IPS DF 4.7 (cell line): ENCODE data around the gene OPRL1.

Source experiments
- DNase-seq: peaks from one replicate; pipeline ENCODE4 v3.0.0-alpha.2; 2013; ENCODE audit warnings: low spot score; ENCODE audit errors: extremely low read depth

Gene OPRL1

DNA sequence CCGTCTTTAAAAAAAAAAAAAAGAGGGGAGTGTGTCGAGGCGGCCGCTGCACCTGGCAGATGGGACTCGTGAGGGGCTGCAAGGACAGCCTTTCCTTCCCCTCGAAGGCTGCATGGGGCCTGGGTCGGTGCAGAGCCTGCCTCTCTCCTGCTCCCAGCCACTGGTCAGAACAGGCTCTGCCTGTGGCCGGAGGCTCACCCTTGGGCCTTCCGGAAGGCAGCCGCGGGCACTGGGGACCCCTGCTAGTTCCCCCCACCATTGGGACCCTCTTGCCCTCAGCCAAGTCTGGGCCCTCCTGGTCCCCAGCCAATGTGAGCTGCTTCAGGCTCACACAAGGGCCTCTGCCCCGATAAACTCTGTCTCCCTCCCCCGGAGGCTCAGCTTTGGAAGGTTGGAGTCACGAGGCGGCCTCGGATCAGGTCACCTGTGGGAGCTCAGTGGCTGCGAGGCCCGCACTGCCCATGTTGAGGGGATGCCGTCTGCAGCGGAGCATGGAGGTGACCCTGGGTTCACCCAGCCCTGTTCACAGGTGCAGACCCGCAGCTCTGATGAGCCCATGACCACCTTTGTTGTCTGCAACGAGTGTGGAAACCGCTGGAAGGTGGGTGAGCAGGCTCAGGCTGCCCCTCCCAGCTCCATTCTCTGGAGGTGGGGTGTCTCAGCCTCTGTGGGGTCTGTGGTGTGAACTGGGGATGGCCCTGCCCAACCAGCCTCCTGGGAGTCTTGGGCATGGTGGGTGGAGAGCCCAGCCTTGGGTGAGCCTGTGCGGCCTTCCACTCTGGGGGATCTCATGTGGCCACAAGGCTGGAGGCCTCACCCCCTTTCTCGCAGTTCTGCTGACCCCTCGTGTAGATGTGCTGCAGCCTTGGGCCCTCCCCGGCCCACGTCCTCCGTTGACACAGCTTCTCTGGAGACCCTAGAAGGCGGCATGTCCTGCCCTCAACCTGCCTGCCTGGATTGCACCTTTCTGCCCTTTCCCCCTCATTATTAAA, 8.2 kb upstream of the OPRL1 start:
- DNase-seq = no peak

DNA sequence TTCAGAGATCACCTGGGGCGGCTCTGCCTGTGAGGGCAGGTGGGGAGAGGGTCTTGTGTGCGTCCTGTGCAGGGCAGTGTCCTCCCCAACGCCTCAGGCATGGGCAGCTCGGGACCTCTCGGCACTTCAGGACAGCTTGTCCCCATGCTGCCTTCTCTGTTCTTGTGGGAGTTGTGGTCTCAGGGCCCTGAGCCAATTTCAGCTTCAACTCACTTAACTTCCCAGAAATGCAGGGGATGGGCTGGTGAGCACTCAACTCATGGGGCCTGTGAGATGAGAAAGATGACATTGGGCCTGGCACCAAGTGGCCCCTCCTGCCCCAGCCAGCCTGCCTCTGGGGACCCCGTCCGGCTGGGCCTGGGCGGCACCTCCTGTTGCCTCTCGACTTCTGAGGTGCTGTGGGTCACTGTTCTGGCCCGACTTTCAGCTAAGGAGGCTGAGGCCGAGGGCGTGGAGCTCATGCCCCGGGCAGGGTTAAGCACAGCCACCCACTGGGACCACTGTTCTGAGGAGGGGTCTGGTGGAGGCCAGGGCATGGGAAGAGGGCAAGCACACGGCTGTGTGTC, 7.3 kb upstream of the OPRL1 start:
- no peak for DNase-seq

DNA sequence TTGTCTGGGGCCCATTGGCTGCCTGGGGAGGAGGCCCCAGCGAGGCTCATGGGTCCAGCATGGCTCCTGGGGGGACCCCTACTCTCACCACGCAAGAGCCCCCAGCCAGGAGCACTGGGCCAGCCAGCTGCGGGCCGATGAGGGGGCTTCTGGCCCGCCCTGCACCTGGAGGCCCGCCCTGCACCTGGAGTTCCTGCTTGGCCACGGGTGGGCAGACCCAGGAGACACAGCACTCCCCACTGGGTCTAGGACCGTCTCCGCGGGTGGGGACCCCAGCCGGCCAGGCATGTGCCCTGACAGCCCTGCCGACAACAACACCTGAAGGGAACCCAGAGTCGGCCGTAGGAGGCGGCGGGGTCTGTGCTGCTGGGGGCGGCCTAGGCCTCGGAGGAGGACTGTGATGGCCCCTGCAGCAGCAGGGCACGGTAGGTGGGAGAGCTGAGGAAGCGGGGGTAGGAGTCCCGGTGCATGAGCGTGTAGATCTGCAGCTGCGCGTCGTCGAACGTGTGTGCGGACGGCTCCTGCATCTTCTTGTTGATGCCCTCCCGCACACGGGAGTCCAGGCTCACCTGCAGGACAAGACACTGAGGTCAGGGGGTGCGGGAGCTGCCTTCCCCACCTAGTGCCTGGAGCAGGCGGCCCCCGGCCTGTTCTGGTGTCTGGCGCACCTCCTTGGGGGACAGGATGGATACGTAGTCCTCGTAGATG, 6.3 kb upstream of the OPRL1 start:
- DNase-seq = no peak

DNA sequence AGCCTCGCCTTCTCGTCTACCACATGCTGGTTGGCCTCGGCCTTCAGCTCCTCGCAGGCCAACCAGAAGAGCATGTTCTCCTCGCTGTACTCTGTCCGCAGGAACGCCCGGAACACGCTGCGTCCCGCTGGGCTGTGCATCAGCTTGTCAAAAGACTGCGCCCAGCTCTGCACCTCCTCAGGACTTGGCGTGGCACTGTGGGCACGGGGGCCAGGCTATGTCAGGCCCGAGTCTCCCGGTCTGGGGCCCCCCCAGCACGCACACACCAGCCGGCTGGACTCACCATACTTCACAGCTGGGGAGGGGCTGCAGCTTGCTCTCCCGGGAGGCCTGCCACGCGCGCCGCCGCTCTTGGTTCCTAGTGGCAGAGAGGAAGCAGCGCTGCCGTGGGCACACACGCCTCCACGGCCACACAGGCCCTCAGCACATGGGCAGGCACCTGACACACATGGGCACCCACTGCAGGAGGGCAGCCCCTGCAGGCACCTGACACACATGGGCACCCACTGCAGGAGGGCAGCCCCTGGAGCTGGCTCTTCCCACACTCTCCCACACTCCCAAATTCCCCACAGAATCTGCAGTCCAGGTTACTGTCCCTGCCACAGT, 5.6 kb upstream of the OPRL1 start:
- no peak for DNase-seq

DNA sequence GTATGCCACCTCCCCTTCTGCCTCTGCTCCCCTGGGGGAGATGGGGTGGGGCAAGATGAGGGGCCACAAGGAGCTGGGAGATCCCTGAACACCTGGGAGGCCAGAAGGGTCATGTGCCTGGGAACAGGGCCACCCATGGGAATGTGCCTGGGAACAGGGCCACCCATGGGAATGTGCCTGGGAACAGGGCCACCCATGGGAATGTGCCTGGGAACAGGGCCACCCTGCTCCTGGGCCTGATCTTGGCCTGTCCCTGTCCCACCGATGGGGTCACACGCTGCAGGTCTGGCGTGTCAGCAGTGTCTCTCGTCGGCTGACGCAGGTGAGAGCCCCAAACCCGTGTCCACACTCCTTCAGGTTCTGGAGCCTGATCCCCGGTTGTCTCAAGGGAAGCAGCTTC, 4.9 kb upstream of the OPRL1 start:
- no peak for DNase-seq

DNA sequence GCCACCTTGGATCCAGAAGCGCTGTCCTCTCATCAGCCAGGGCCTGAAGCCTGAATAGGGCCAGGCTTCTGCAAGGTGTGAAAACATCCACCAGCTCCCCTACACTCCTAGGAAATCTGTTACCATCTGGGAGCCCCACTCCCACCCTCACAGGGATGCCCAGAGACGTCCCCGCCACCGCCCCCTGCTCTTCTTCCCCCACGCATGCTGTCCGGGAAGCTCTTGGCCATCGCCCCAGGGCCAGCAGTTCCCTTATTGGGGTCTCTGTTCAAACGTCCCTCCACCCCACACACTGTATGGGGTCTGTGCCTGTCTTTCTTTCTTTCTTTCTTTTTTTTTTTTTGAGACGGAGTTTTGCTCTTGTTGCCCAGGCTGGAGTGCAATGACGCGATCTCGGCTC, 4.3 kb upstream of the OPRL1 start:
- DNase-seq = no peak

DNA sequence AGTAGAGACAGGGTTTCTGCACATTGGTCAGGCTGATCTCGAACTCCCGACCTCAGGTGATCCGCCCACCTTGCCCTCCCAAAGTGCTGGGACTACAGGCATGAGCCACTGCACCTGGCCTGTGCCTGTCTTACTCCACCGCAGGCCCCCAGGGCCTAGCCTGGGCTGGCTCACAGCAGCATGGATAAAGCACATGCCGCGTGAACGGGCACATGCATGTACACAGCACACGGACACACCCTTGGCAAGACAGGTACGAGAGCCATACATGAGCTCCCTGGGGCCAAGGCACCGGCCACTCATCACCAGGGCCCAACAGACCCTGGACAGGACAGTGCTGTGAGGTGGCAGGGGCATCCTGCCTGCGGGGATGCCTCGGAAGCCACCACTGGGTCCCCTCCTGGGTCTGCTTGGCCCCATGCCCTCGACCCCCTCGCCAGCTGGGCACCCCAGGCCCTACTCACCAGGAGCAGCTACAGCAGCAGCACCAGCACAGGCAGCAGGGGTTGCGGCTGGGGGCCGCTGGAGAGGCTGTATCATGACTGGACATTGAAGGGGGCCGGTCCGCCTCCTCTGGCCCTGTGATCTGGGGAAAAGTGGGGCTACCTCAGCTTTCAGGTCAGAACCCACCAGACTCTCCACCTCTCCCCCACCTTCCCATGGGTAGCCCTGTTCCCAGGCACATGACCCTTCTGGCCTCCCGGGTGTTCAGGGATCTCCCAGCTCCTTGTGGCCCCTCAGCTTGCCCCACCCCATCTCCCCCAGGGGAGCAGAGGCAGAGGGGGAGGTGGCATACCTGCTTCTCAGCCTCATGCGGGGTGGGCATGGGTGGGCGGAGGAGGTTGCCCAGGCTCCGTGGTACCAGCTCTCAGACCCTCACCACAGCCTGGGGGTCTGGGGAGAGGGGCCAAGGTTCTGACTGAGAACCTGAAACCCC, 3.6 kb upstream of the OPRL1 start:
- DNase-seq = no peak

DNA sequence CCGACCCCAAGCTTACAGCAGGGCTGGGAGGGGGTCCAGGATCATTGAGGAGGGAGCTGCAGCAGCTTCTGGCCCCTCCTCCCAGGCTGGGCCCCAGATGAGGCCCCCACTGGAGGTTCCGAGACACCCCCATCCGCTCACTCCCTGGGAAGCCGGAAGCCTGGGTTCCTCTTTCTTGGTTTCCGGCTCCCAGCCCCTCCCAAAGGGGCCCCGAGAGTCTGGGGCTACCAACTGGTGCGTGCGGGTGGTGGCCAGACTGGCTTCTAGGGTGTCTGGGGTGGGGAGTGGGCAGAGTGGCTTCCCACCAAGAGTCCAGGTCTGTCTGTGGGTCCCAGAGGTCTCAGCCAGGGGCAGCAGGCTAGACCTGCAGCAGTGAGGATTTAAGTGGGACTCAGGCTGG, 2.8 kb upstream of the OPRL1 start:
- DNase-seq = no peak

DNA sequence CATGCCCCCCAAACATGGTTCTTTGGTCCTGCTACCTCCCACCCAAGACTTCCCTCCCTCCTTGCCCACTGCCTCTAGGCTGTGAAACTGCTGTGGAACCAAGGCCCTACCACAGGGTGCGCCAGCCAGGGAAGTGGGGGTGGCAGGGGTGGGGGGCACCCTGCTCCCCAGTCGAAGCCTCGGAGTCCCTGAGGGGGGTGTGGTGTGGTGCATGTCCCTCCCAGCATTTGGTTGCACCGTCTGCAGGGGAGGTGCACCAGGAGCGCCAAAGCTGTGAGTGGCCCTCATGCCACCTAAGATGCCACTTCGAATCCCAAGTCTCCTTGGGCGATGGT, 2.4 kb upstream of the OPRL1 start:
- DNase-seq = no peak

DNA sequence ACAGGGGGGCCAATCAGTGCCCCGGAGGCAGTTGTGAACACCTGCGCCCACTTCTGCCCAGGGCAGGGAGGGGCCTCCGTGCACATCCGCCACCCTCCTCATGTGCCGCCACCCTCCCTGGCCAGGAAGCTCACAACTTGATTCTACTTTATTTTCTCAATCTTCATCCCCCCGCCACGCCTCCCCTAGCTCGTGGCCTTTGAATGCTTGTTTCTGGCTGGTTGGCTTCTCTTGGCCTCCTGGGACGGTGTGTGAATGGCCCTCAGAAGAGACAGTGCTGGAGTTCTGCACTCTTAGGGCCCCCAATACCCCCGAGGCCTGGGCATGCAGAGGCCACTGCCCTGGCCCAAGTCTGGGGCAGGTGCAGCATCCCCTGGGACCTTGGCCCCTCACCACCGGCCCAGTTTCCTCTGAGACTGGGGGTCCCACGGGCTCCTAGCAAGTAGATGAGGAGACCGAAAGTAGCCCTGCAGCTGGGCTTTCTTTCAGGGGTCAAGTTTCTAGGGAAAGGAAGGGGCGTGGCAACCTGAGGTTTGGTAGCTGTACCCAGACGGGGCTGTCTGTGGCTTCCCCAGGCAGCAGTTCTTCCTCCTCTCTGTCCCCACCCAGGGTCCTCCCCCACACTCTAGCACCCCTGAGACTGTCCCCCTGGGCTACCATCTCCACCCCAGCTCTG, 1.9 kb upstream of the OPRL1 start:
- no peak for DNase-seq

DNA sequence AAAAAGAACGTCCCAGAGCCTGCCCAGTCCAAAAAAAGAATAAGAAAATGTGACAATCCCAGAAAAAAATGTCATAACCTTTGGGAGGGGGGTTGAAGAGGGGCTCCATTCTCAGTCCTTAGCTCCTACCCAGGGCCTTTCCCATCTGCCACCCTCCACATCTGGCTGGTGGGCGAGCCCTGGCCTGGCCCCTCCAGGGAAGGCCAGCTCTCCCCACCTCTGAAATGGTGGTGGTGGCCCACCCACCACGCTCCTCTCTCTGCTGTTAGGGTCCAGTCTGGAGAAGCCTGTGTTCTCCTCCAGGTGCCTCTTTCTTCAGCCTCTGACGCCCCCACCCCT, 979 bp upstream of the OPRL1 start:
- no peak for DNase-seq

DNA sequence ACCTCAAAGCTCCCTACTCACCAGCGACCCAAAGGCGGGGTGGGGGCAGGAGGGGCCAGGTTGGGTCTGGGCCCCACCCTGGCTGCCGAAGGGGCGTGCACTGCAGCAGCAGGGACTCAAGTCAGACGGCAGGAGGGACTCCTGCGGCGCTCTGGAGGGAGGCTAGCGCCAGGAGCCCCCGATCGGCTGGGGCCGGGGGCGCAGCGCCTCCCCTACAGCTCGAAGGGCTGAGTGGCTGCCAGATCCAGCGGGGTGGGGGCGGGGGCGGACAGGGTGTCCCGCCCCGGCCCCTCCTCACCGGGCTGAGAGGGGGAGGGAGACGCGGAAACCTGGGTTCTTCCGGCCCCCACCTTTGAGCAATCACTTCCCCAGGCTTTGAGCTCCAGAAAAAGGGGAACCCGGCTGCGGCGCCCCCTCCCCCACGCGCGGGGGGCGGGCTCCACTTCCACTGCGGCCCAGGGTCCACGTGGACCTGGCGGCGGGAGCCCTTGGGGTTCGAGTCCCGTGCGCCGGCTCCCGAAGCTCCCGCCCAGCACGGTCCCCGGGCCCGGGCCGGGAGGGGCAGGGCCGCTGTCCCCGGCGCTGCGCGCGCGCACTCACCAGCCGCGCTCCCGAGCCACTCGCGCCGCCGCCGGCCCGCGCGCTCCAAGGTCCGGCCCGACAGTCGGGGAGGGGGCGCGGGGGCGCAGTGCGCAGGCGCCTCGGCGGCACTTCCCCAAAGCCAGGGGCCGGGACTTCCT, 439 bp upstream of the OPRL1 start, which contains the start of gene RGS19:
Gene RGS19, minus strand, starts transcription at position 246 of the 740 bp plus-strand sequence. CDS start 2,632 bp downstream, outside the sequence.
- no peak for DNase-seq

DNA sequence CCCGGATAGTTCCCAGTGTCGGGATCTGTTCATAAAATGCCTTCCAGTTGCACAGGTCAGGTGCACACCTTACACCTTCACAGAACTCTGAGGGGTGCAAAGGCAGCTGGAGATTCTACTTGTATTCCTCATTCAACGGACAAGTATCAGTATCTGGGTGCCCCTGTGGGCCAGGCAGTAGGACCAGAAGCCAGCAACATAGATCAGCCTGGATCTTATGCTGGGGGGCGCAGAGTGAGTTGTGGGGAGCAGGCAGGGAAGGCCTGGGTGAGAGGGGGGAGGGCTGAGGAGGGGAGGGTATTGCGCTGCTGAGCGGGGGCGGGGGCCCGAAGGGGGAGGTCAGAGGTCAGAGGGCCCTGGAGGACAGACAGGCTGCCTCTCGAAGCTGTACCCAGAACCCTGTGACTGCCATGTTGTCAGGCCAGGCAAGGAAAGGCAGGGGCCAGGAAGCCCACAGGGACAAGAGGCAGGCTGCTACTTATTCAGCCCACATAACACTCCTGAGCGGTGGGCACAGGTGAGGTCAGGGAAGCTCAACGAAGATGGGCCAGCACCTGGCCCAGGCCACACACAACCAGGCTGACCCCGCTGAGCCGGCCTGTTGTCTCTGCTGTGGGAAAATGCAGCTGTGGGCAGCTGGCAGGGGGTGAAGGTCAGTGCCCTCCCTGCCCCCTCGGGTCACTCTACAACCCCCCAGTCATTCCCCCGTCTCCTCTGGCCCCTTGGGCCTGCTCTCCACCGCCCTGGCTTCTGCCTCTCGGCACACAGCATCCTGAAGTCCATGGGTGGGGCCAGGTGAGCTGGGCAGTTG, 1.1 kb downstream of the OPRL1 start:
- no peak for DNase-seq

DNA sequence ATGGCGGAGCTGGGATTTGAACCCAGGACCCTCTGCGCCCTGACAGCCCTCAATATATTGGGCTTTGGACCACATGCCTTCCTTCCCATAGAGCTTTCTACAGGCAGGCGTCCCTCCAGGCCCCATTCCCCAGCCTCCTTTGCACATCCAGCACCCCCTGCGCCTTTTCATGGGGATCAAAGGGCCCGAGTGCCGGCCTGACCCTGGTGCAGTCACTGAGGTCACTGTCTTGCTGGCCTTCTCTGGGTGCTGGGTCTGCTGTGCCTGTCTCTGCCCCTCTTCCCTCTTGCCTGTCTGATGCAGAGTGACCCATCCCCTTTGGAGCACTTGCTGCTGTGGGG, 1.7 kb downstream of the OPRL1 start:
- no peak for DNase-seq

DNA sequence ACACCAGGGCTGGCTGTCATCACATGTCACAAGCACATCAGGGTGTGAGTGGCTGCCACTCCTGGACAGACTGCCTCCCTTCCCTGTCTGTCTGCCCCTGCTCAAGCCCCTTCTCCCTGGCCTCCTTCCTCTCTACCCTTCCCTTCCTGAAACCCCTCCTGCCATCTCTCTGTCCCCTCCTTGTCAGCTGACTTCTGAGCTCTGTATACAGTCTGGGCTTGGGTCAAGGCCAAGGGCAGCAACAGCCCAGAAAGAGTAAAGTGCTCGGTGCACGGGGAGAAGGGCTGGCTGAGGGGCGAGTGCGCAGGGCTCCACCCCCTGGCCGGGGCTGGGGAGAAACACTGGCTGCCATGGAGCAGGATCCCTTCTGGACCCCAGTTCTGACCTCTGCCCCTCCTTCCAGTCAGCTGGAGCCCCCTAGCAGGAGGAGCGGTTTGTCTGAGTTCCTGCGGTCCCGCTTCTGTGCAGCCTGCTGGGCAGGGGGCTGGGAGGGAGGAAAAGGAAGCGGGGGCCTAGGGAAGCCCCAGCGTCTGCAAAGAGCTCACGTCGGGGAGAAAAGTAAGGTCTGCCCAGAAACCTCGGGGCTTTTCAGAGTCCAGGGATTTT, 2.3 kb downstream of the OPRL1 start:
- no peak for DNase-seq

DNA sequence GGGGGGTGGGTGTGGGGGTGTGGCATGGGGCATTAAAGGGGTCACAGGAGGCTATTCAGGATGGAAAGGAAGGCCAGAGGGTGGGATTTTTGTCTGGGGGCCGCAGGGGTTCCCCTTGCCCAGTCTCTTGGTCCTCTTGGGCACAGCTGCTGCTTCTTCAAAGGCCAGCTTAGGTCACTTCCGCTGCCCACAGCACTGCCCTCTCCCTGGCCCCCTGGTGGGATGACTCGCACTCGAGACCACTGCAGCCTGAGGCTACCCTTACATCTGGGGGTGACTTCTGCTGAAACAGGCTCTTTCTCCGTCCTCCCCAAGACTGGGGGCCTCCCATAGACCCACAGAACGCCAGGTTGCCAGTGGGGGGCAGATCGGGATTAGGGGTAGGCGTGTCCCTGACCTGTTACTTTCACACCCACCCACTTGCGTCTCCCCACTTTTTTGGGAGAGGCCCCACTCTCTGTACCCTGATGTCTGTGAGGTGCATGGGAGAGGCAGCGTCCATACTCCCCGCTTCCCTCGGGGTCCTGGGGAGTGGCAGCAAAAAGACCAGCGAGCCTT, 3.0 kb downstream of the OPRL1 start:
- no peak for DNase-seq

DNA sequence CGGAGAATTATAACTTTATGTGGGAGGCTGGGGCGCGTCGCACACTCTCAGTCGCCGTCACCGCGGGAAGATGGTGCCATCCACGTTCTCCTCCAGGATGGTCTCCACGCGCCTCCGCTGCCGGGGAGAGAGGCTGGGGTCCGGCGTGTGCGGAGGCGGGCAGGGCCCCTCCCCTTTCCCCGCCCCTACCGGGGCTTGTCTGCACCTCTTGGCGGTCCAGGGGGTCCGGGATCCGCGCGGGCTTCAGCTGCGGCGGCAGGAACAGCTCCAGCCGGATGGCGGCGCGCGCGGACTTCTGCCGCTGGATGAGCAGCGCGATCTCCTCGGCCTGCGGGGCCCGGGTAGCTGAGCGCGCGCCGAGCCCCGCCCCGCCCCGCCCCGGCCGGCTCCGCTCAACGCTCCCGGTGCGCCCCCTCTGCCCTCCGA, 3.5 kb downstream of the OPRL1 start:
- DNase-seq = no peak
